ENCODE measurements around the gene SIRPB2. TPM values are rescaled to one million over a fixed set of nuclear protein-coding genes. Genes with fewer than 3 reads are reported as not detected.

The SIRPB2 gene
- total RNA-seq: 1 to 10 TPM in 1 of 2 donors, under 1 TPM in 1; 0.74 to 3.0 TPM

GRCh38 chr20:1491281-1491840, at the start of gene SIRPB2:
SIRPB2 (minus strand) TSS chr20:1491420; CDS start chr20:1491359, 61 bp downstream.
- Histone ChIP-seq H3K36me3 (no peaks in the 10 kb centered on the region), H3K9me3 (no peaks in the 10 kb centered on the region), H3K9ac (ENCODE audit: low read depth in 2 of 2, low read length in 2 of 2) (peak within 1 kb of the TSS; percentile 28 to 37), H3K27me3 (no peaks in the 10 kb centered on the region), H3K4me3 (peak within 1 kb of the TSS; percentile 9), H3K4me1 (no peaks in the 10 kb centered on the region), H3K27ac (peak within 1 kb of the TSS; percentile 46)
- no peak for TF ChIP-seq CTCF (IDR thresholded peaks at IDR 0.05)
- intact Hi-C loops (cut with DNase I): no loop called here
- DNase-seq: no peak

- no peak overlapping the region for H3K27ac ChIP-seq
- intact Hi-C loops (cut with DNase I): no loop called here
- H3K36me3 ChIP-seq: no peaks in the 10 kb centered on the region
- no peak for DNase-seq
- TF ChIP-seq CTCF (IDR thresholded peaks at IDR 0.05): no peak
- no peaks in the 10 kb centered on the region for H3K9me3 ChIP-seq
- no peak overlapping the region for H3K4me3 ChIP-seq
- no peaks in the 10 kb centered on the region for H3K27me3 ChIP-seq
- H3K4me1 ChIP-seq: no peaks in the 10 kb centered on the region
- H3K9ac ChIP-seq (ENCODE audit: low read depth in 2 of 2, low read length in 2 of 2): no peak overlapping the region
Measured at GRCh38 chr20:1539816-1540419, 48.7 kb upstream of the SIRPB2 start.

- intact Hi-C loops (cut with DNase I): no loop called here
- H3K27ac ChIP-seq: no peak overlapping the region
Measured at GRCh38 chr20:1538655-1539054, 47.4 kb upstream of the SIRPB2 start.

GRCh38 chr20:1537731-1538058, 46.5 kb upstream of the SIRPB2 start:
- H3K9ac ChIP-seq (ENCODE audit: low read depth in 2 of 2, low read length in 2 of 2): no peak overlapping the region
- intact Hi-C loops (cut with DNase I): no loop called here
- no peaks in the 10 kb centered on the region for H3K9me3 ChIP-seq
- no peaks in the 10 kb centered on the region for H3K4me1 ChIP-seq
- DNase-seq: peak; percentile 20
- TF ChIP-seq CTCF (IDR thresholded peaks at IDR 0.05): no peak
- no peaks in the 10 kb centered on the region for H3K27me3 ChIP-seq
- no peaks in the 10 kb centered on the region for H3K36me3 ChIP-seq
- no peak overlapping the region for H3K4me3 ChIP-seq
- H3K27ac ChIP-seq: peak overlapping the region; percentile 47

More at GRCh38 chr20:1538655-1539054, 47.4 kb upstream of the SIRPB2 start:
- Histone ChIP-seq H3K9ac (ENCODE audit: low read depth in 2 of 2, low read length in 2 of 2) (no peak overlapping the region), H3K4me1 (no peaks in the 10 kb centered on the region), H3K9me3 (no peaks in the 10 kb centered on the region), H3K27me3 (no peaks in the 10 kb centered on the region), H3K36me3 (no peaks in the 10 kb centered on the region), H3K4me3 (no peak overlapping the region)
- DNase-seq: no peak
- TF ChIP-seq CTCF (IDR thresholded peaks at IDR 0.05): no peak

GRCh38 chr20:1536893-1537730, 45.9 kb upstream of the SIRPB2 start:
- no peaks in the 10 kb centered on the region for H3K4me1 ChIP-seq
- DNase-seq: no peak
- H3K4me3 ChIP-seq: no peak overlapping the region
- intact Hi-C loops (cut with DNase I): no loop called here
- peak overlapping the region; percentile 47 for H3K27ac ChIP-seq
- H3K36me3 ChIP-seq: no peaks in the 10 kb centered on the region
- H3K27me3 ChIP-seq: no peaks in the 10 kb centered on the region
- no peak for TF ChIP-seq CTCF (IDR thresholded peaks at IDR 0.05)
- H3K9me3 ChIP-seq: no peaks in the 10 kb centered on the region
- H3K9ac ChIP-seq (ENCODE audit: low read depth in 2 of 2, low read length in 2 of 2): no peak overlapping the region

Data from colonic mucosa (tissue), 4 donors.